ENCODE measurements around the gene OSBPL3.

The OSBPL3 gene

GRCh38 chr7:24760968-24761367, 219.0 kb downstream of the OSBPL3 start:
- H3K4me3 ChIP-seq (ENCODE audit: low read depth, low read length), result no peak overlapping the region
- TF ChIP-seq, protein P1, sequence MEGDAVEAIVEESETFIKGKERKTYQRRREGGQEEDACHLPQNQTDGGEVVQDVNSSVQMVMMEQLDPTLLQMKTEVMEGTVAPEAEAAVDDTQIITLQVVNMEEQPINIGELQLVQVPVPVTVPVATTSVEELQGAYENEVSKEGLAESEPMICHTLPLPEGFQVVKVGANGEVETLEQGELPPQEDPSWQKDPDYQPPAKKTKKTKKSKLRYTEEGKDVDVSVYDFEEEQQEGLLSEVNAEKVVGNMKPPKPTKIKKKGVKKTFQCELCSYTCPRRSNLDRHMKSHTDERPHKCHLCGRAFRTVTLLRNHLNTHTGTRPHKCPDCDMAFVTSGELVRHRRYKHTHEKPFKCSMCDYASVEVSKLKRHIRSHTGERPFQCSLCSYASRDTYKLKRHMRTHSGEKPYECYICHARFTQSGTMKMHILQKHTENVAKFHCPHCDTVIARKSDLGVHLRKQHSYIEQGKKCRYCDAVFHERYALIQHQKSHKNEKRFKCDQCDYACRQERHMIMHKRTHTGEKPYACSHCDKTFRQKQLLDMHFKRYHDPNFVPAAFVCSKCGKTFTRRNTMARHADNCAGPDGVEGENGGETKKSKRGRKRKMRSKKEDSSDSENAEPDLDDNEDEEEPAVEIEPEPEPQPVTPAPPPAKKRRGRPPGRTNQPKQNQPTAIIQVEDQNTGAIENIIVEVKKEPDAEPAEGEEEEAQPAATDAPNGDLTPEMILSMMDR (IDR thresholded peaks at IDR 0.05; ENCODE audit: insufficient read depth, low read depth, low read length, missing control alignments), result no peak
- no peak for DNase-seq (ENCODE audit: low read depth)

GRCh38 chr7:24757353-24758275, 222.4 kb downstream of the OSBPL3 start, which contains the start of gene GSDME:
TSS of gene GSDME (minus strand) at chr7:24757464. CDS start at chr7:24749774, 7,690 bp downstream.
- DNase-seq (ENCODE audit: low read depth), result peak; percentile 80
- H3K4me3 ChIP-seq (ENCODE audit: low read depth, low read length), result peak within 1 kb of the TSS; percentile 70
- TF ChIP-seq, protein P1 (IDR thresholded peaks at IDR 0.05; ENCODE audit: insufficient read depth, low read depth, low read length, missing control alignments), result no peak

GRCh38 chr7:24756545-24757352, 223.2 kb downstream of the OSBPL3 start:
- DNase-seq (ENCODE audit: low read depth), result peak; percentile 41
- TF ChIP-seq, protein P1 (IDR thresholded peaks at IDR 0.05; ENCODE audit: insufficient read depth, low read depth, low read length, missing control alignments), result no peak

DNA sequence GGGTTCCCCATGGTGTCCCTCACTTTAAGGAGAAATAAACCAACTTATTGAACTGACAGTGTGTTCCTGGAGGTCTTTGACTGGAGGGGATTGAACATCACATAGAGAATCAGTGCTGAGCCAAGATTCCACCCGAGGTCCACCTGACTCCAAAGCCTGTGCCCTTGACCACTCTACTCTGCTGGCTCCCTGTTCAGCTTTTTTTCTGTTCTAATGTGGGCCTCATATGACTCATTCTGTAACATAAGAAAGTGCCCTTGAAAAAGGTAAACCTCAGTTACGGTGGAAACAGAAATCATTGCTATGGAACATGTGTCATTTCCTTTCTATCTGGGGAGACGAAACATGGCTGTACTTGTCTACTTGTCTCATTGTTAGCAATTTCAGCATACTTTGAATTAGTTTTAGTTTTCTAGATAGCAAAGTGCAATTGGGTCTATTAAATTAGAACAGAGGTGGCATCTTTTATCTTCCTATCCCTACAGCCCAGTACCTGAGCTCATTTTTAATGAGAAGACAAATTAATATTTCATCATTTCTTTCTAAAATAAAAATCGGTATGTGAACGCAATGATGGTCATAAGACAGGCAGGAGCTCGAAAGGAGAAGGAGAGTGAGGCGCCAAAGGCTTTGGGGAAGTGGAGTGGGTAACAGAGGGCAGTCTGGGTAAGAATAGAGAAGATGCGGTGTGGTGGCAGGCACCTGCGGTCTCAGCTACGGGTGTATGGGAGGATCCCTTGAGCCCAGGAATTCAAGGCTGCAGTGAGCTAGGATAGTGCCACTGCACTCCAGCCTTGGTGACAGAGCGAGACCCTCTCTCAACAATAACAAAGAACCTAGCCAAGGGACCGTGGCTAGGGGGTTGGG, 224.2 kb downstream of the OSBPL3 start:
- TF ChIP-seq, protein P1 (IDR thresholded peaks at IDR 0.05; ENCODE audit: insufficient read depth, low read depth, low read length, missing control alignments), result no peak
- H3K4me3 ChIP-seq (ENCODE audit: low read depth, low read length), result peak overlapping the region; percentile 70
- peak; percentile 88 for DNase-seq (ENCODE audit: low read depth)

More at GRCh38 chr7:24756545-24757352, 223.2 kb downstream of the OSBPL3 start:
- H3K4me3 ChIP-seq (ENCODE audit: low read depth, low read length), result peak overlapping the region; percentile 70

DNA sequence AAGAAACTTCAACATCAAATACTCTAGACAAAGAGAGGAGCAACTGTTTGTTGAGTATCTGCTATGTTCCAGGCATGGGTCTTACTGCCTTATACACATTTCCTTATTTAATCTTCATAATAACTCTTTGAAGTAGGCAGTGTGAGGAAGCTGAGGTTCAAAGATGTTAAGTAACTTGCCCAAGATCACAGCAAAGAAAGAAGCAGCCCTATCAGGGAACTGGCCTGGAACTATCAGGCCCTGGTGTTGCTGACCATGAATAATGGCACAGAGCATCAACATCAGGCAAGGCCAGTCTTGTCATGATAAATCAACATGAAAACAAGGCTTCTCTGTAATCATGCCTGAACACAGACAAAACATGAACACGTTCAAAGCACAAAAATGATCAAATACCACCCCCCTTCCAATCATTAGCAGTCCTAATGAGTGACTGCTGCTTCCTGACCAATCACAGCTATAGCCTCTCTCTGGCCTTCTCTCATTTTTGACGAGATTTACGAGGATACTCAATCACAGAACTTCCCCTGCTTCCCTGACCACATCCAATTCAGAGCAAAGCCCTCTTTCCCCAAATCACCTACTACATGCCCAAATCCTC, 225.0 kb downstream of the OSBPL3 start:
- TF ChIP-seq, protein P1 (IDR thresholded peaks at IDR 0.05; ENCODE audit: insufficient read depth, low read depth, low read length, missing control alignments), result no peak
- peak; percentile 48 for DNase-seq (ENCODE audit: low read depth)
- H3K4me3 ChIP-seq (ENCODE audit: low read depth, low read length), result peak overlapping the region; percentile 70
